Measurements from ENCODE around the gene EGF. TPM values are rescaled to one million over a fixed set of nuclear protein-coding genes. Genes with fewer than 3 reads are reported as not detected.
"Not testable (repeated sequence)": the region's sequence is repeated elsewhere in the genome, so short reads cannot be mapped to it uniquely, and the experiment has no call there.

Gene EGF
- total RNA-seq, 2 experiments from 2014 or later, result not detected

DNA sequence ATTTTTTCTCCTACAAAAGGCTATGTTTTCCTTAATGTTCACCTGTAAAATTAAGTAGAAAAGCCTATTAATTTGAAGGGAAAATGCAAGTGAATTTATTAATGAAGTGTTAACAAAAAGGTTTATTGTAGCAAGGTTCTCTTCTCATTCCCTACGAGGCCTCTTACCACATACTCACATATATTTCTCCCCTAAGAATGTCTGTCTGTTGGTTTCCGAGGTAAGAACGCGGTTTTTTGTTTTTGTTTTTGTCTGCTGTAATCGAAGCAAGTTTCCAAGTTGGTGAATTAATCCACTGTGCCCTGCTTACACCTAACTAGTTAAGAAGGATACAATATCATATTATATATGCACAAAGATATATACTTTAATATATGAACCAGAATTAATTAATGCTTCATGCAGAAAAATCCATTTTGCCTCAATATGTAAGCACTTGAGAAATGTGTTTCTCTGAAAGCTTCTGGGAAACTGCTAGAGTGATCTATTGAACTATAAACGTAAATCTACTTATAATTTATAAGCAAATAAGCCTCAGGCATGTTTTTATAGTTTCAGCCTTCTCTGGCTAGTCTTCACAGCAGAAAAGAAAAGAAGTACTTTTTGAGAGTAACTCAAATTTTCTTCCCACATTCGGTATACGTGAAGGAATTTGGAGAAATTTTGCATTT, 120.8 kb downstream of the EGF start:
- no peaks in the 10 kb centered on the region for H3K9me3 Mint-ChIP-seq
- peaks cover 13% of the 10 kb centered on the region for H3K27me3 Mint-ChIP-seq (ENCODE audit: low read depth)

DNA sequence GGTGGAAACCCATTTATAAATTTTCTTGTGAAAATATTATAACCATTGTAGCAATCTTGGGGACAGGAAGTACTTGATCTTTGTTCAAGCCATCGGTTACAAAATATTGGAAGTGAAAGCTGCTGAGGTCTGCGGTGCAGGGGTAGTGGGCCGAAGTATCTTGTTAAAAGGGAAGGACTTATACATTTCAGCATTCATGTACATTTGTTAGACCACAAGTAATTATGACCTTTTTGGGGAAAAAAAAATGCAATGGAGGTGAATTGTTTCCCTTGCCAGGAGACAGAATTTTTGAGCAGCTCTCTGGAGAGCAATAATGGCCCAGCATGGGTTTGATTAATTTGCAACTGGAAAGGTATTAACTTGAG, 121.3 kb downstream of the EGF start:
- no peak for DNase-seq
- H3K27ac Mint-ChIP-seq, result no peak overlapping the region
- intact Hi-C loops (cut with micrococcal nuclease), result no loop called here
- peaks cover 13% of the 10 kb centered on the region for H3K27me3 Mint-ChIP-seq (ENCODE audit: low read depth)
- CTCF ChIA-PET, result interaction anchor here (0.7 to 1.2 kb wide), 4 partner anchors 14 to 500 kb away, joined by 4 to 6 read pairs (median 4); no protein-coding TSS in a partner anchor
- H3K9me3 Mint-ChIP-seq, result no peaks in the 10 kb centered on the region
- H3K36me3 Mint-ChIP-seq (ENCODE audit: low read depth), result no peaks in the 10 kb centered on the region
- H3K4me1 Mint-ChIP-seq (ENCODE audit: low read depth), result peaks cover 2% of the 10 kb centered on the region
- H3K4me3 Mint-ChIP-seq, result no peak overlapping the region

More for the DNA sequence above, 120.8 kb downstream of the EGF start:
- Mint-ChIP-seq H3K4me3 (no peak overlapping the region), H3K4me1 (ENCODE audit: low read depth) (peaks cover 2% of the 10 kb centered on the region), H3K27ac (no peak overlapping the region), H3K36me3 (ENCODE audit: low read depth) (no peaks in the 10 kb centered on the region)
- no peak for DNase-seq
- intact Hi-C loops (cut with micrococcal nuclease), result no loop called here
- CTCF ChIA-PET, result interaction anchor here (0.6 to 1.2 kb wide), 2 partner anchors 13 to 199 kb away, joined by 4 to 5 read pairs; no protein-coding TSS in a partner anchor

DNA sequence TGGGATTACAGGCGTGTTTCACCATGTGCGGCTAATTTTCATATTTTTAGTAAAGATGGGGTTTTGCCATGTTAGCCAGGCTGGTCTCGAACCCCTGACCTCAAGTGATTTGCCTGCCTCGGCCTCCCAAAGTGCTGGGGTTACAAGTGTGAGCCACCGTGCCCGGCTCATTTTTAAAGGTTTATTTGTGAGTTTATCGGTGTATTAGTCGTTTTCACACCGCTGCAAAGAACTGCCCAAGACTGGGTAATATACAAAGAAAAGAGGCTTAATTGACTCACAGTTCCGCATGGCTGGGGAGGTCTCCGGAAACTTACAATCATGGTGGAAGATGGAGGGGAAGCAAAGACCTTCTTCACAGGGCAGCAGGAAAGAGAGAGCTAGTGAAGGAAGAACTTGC, 126.5 kb downstream of the EGF start:
- DNase-seq; H3K9me3 Mint-ChIP-seq; H3K36me3 Mint-ChIP-seq (ENCODE audit: low read depth); H3K4me3 Mint-ChIP-seq; H3K4me1 Mint-ChIP-seq (ENCODE audit: low read depth); intact Hi-C loops (cut with micrococcal nuclease); H3K27ac Mint-ChIP-seq; H3K27me3 Mint-ChIP-seq (ENCODE audit: low read depth): not testable (repeated sequence)
- CTCF ChIA-PET, result interaction anchor here (1.0 to 1.7 kb wide), 3 partner anchors 10 to 29 kb away, joined by 3 to 7 read pairs (median 3); no protein-coding TSS in a partner anchor

DNA sequence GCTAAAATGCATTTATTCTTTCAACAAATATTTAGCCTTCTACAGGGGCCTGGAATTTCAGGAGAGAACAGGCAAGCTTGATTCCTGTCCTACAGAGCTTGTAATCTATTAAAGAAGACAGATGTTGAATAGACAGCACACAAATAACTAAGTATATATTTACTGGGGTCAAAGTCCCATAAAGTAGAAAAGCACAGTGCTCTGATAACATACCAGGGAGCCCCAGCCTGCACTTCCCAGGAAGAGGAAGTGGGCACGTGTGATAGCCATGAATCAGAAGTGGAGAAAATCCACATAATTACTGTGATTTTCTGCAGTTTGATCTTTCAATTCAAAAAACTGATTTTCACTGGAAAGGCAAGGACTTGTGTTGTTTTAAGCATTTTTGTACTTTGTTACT, 129.1 kb downstream of the EGF start:
- CTCF ChIA-PET, result interaction anchor here (0.6 to 1.3 kb wide), 3 partner anchors 37 to 474 kb away, joined by 3 read pairs; no protein-coding TSS in a partner anchor
- DNase-seq, result no peak
- Mint-ChIP-seq H3K4me1 (ENCODE audit: low read depth) (no peaks in the 10 kb centered on the region), H3K27me3 (ENCODE audit: low read depth) (peaks cover 4% of the 10 kb centered on the region), H3K36me3 (ENCODE audit: low read depth) (no peaks in the 10 kb centered on the region), H3K4me3 (no peak overlapping the region), H3K9me3 (no peaks in the 10 kb centered on the region), H3K27ac (no peak overlapping the region)
- intact Hi-C loops (cut with micrococcal nuclease), result no loop called here

DNA sequence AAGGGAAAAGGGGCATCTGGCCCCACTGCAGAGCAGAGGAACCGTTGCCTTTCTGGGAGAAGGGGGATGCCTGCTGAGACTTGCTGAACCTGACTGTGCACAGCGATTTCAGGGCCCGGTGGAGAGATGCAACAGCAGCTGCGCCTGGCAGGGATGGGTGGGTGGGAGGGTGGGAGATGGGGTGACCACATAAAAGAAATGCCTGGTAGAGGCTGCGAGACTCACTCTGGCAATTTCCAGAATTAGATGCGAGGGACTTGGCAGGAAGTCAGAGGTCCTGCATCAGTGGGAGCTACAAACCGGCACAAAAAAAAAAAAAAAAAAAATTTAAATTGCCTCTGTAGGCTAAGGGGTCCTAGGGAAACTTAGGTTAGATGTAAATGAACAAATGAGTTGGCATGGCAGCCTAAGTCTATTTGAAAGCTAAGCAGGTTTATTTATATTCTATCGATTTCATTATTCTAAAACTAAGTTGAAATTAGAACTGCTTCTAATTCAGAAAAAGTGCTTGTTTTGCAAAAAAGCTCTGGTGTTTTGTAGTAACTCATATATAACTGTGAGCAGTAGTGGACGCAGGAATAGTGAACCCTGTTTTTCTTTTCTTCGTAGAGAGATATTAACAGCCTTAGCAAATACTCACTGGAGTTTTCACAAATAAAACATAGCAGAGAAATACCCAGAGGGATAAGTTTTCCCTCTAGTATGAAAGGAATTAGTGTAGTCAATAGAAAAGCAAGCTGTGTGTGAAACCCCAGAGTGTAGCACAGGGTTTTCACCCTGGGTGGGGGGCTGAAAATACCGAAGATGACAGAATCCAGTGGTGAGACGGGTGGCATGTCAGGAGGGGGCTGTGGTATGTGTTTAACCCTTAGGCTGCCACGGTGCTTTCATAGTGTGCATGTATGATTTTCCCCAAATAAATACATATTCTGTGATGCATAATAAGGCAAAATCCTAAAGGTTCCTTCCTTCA, 130.1 kb downstream of the EGF start:
- H3K9me3 Mint-ChIP-seq, result no peaks in the 10 kb centered on the region
- H3K27me3 Mint-ChIP-seq (ENCODE audit: low read depth), result peaks cover 4% of the 10 kb centered on the region
- no peak for DNase-seq
- intact Hi-C loops (cut with micrococcal nuclease), result no loop called here
- CTCF ChIA-PET, result interaction anchor here (0.6 to 1.3 kb wide), 3 partner anchors 55 to 1835 kb away, joined by 3 to 5 read pairs (median 5); no protein-coding TSS in a partner anchor
- H3K27ac Mint-ChIP-seq, result no peak overlapping the region
- H3K4me3 Mint-ChIP-seq, result no peak overlapping the region
- H3K4me1 Mint-ChIP-seq (ENCODE audit: low read depth), result no peaks in the 10 kb centered on the region
- no peaks in the 10 kb centered on the region for H3K36me3 Mint-ChIP-seq (ENCODE audit: low read depth)

DNA sequence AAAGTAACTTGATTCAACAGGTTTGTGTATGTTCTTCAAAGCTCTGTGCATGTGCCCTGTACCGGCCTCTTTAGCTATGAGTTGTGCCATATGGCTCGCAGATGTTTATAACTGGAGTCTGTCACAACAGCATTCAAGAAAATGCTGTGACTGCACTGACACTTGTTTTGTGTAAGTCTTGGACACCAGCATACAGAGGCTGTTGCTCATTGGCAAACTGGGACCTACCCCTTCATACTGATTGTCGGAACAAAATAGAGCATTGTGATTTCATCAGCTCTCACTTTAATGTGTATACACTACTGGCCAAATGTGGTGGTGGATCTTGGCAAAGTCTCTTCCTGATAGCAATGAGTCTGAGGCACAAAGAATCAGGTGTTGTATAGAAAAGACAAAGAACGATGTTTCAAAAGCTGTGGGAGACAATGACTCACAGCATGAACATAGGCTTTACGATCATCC, 133.9 kb downstream of the EGF start:
- intact Hi-C loops (cut with micrococcal nuclease), result no loop called here
- Mint-ChIP-seq H3K36me3 (ENCODE audit: low read depth) (no peaks in the 10 kb centered on the region), H3K9me3 (no peaks in the 10 kb centered on the region), H3K27me3 (ENCODE audit: low read depth) (peaks cover 4% of the 10 kb centered on the region), H3K4me3 (no peak overlapping the region), H3K27ac (no peak overlapping the region), H3K4me1 (ENCODE audit: low read depth) (no peaks in the 10 kb centered on the region)
- CTCF ChIA-PET, result interaction anchor here (0.5 to 1.8 kb wide), 9 partner anchors 16 to 464 kb away, joined by 3 to 7 read pairs (median 4); no protein-coding TSS in a partner anchor
- no peak for DNase-seq

DNA sequence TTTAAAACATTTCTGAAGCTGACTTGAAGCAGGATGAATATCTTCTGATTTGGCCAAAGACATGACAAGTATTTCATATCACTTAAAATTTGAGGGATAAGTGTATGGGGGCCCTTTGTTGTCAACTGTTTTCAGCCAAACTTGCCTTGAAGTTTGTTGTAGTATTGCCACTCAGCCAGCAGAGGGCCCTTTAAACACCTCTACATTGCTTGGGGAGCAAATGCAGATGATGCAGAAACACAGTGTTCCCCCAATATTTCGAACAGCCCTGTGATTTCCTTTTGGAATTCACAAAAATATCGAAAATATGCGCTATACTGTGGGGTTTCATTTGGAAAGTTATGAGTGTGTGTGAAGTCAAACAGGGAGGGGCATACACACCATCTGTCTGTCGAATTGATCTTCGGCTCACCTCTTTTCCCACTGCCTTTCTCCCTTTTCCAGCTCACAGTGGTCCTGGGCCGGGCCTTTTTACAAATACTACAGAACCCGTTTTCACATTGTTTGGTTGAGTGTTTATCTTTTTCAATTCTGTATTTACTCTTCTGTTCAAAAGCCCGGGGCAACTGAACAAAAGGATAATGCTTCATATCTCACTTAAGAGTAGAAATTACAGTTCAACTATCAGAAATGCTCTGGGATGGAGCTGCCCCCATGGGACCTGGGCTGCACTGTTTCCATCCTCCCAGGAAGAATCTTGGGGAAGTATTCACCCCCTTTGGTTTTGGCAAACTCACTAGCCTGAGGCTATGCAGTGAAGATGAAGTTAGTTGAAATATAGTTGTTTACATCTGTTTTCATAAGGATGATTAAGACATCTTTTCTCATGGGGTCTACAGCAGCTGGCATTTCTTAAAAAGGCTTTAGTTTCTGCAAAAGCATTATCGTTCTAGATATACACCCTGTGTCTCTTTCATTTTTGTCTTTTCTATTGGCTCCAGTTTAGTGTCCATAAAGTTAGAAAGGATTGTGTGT, 137.6 kb downstream of the EGF start:
- intact Hi-C loops (cut with micrococcal nuclease), result loop anchor here (1.0 to 5.0 kb wide), 6 partner anchors 45 to 466 kb away; no protein-coding TSS in a partner anchor
- Mint-ChIP-seq H3K9me3 (no peaks in the 10 kb centered on the region), H3K36me3 (ENCODE audit: low read depth) (no peaks in the 10 kb centered on the region), H3K27me3 (ENCODE audit: low read depth) (no peaks in the 10 kb centered on the region), H3K4me1 (ENCODE audit: low read depth) (no peaks in the 10 kb centered on the region), H3K27ac (no peak overlapping the region), H3K4me3 (no peak overlapping the region)
- peak; percentile 71 for DNase-seq
- CTCF ChIA-PET, result interaction anchor here (0.6 to 3.6 kb wide), 37 partner anchors 10 to 617 kb away, joined by 3 to 40 read pairs (median 4); partner anchors contain the start of gene ELOVL6

DNA sequence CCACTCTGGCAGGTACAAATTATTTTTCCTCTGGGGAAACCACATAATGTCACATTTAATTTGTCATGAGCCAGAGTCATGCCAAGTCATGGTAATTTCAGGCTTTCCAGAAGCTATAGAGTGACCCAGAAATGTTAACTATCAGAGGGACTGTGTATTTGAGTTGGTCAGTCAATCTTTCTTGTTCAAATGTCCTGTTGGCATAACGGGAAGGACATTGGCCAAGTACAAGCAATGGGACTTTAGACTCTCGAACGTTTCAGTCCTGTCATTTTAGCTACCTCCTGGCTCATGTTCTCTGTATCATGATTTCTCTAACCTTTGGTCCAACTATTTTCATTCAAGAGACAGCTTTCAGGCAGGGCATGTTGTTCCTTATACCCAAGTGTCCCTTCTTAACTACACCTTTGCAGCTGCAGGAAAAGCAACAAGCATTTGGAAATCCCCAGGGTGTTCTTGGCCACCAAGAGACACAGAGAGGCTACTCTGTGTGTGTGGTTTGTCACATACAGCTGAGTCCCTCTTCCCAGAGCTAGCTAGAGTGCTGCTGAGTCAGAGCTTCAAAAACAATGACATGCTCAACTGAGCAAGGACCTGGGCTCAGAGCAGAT, 142.6 kb downstream of the EGF start:
- intact Hi-C loops (cut with micrococcal nuclease), result no loop called here

DNA sequence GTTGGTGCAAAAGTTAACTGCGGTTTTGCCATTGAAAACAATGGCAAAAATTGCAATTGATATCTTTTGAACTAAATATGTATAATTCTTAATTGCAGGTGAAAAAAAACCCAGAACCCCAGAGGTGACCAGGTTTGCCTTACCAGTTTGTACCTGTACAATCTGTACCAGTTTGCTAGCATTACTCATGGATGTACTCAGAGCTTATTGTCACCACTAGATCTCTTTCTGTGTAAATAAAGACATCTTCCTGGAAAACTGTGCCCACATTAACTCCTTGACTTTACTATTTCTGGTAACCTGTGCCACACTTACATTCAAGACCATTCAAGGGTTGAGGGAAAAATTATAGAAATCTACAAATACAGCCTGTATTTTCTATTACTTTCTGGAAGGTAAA, 146.0 kb downstream of the EGF start:
- no peaks in the 10 kb centered on the region for H3K27me3 Mint-ChIP-seq (ENCODE audit: low read depth)

More for the DNA sequence above, 142.6 kb downstream of the EGF start:
- Mint-ChIP-seq H3K9me3 (no peaks in the 10 kb centered on the region), H3K4me3 (no peak overlapping the region), H3K36me3 (ENCODE audit: low read depth) (no peaks in the 10 kb centered on the region), H3K27ac (no peak overlapping the region), H3K27me3 (ENCODE audit: low read depth) (no peaks in the 10 kb centered on the region), H3K4me1 (ENCODE audit: low read depth) (peaks cover 19% of the 10 kb centered on the region)
- CTCF ChIA-PET, result interaction anchor here (0.8 kb wide), 1 partner anchor 153 kb away, joined by 3 read pairs; no protein-coding TSS in a partner anchor
- DNase-seq, result peak; percentile 27

DNA sequence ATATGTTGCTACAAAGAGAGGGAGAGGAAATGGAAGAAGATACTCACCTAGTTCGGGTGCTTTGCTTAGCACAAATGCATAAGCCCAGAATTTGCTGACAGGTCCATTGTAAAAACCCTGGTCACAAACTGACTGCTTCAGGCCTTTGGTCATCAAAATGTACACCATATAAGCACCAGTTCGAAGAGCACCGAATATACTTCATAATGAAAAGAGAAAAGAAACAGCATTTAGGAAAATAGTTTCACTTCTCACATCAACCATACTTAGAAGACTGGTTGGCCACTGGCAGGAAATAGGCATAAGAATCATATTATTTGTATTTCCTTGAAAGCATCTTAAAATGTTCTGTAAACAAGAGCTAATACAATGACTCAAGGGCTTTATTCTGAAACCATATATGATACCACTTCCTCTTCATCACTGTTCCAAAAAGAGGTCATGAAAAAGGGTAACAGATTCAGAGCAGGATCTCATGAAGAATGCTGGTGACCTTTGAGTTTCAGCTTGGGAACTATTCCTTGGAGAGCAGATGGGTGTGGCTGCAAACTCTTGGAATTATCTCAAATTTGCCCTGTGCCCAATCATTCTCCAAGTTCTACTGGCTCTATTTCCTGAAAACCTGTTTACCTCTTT, 147.0 kb downstream of the EGF start:
- Mint-ChIP-seq H3K4me3 (no peak overlapping the region), H3K9me3 (no peaks in the 10 kb centered on the region), H3K4me1 (ENCODE audit: low read depth) (peaks cover 22% of the 10 kb centered on the region), H3K27ac (no peak overlapping the region), H3K27me3 (ENCODE audit: low read depth) (no peaks in the 10 kb centered on the region), H3K36me3 (ENCODE audit: low read depth) (no peaks in the 10 kb centered on the region)
- CTCF ChIA-PET, result interaction anchor here (0.6 to 4.5 kb wide), 3 partner anchors 10 to 145 kb away, joined by 3 to 26 read pairs (median 3); no protein-coding TSS in a partner anchor
- intact Hi-C loops (cut with micrococcal nuclease), result loop anchor here (2.0 kb wide), 1 partner anchor 29 kb away; no protein-coding TSS in a partner anchor
- DNase-seq, result no peak

More for the DNA sequence above, 146.0 kb downstream of the EGF start:
- Mint-ChIP-seq H3K36me3 (ENCODE audit: low read depth) (no peaks in the 10 kb centered on the region), H3K4me3 (no peak overlapping the region), H3K9me3 (no peaks in the 10 kb centered on the region), H3K27ac (no peak overlapping the region), H3K4me1 (ENCODE audit: low read depth) (peaks cover 22% of the 10 kb centered on the region)
- DNase-seq, result no peak
- CTCF ChIA-PET, result interaction anchor here (4.5 kb wide), 1 partner anchor 9 kb away, joined by 26 read pairs; no protein-coding TSS in a partner anchor
- intact Hi-C loops (cut with micrococcal nuclease), result loop anchor here (2.0 kb wide), 1 partner anchor 30 kb away; no protein-coding TSS in a partner anchor
